SK-N-SH treated with all-trans-retinoic acid at 6 μM for 48 hours (cell line): ENCODE measurements around the gene FKBP4.

Experiments
- ATAC-seq: fragments of 200-7000 bp; cut with Tn5 transposase; 3 replicates; pipeline ENCODE4 v1.9.1; 2020; ENCODE audit warnings: mild to moderate bottlenecking, moderate library complexity
- ARNTL ChIP-seq: fragments of 450-650 bp; formaldehyde crosslinking; IDR thresholded peaks from 2 replicates; pipeline ENCODE4 v1.5.0; 2020; ENCODE audit warnings: low read depth, mild to moderate bottlenecking, moderate library complexity, borderline replicate concordance
- BACH2 ChIP-seq: fragments of 250-450 bp; sonication (Bioruptor Pico); IDR thresholded peaks from 2 replicates; pipeline ENCODE4 v1.9.0; 2021; ENCODE audit warnings: mild to moderate bottlenecking, borderline replicate concordance
- CREB5 ChIP-seq: fragments of 250-450 bp; sonication (Bioruptor Pico); IDR thresholded peaks from 2 replicates; pipeline ENCODE4 v1.5.1; 2020; ENCODE audit warnings: low read depth, mild to moderate bottlenecking, moderate library complexity
- CSDC2 ChIP-seq: fragments of 250-450 bp; sonication (Bioruptor Pico); IDR thresholded peaks from 2 replicates; pipeline ENCODE4 v1.5.0; 2020; ENCODE audit warnings: mild to moderate bottlenecking, moderate library complexity
- CSRNP3 ChIP-seq: fragments of 250-450 bp; sonication (Bioruptor Pico); IDR thresholded peaks from 2 replicates; pipeline ENCODE4 v1.5.1; 2021; ENCODE audit warnings: mild to moderate bottlenecking, moderate library complexity
- ESRRG ChIP-seq: fragments of 250-450 bp; sonication (Bioruptor Pico); IDR thresholded peaks from 2 replicates; pipeline ENCODE4 v1.6.1; 2021; ENCODE audit warnings: mild to moderate bottlenecking
- ISL1 ChIP-seq: fragments of 250-450 bp; sonication (Bioruptor Pico); IDR thresholded peaks from 2 replicates; pipeline ENCODE4 v2.1.2; 2022; ENCODE audit warnings: mild to moderate bottlenecking, moderate library complexity
- OSR1 ChIP-seq: fragments of 250-450 bp; sonication (Bioruptor Pico); IDR thresholded peaks from 2 replicates; pipeline ENCODE4 v1.8.0; 2022; ENCODE audit warnings: moderate library complexity, mild to moderate bottlenecking, inconsistent platforms
- POU6F1 ChIP-seq: fragments of 250-450 bp; sonication (Bioruptor Pico); IDR thresholded peaks from 2 replicates; pipeline ENCODE4 v1.8.0; 2021; ENCODE audit warnings: low read depth, mild to moderate bottlenecking, moderate library complexity, borderline replicate concordance
- PPARA ChIP-seq: fragments of 250-450 bp; sonication (Bioruptor Pico); IDR thresholded peaks from 2 replicates; pipeline ENCODE4 v1.5.0; 2020; ENCODE audit warnings: mild to moderate bottlenecking, borderline replicate concordance
- TCF4 ChIP-seq: fragments of 250-450 bp; sonication (Bioruptor Pico); IDR thresholded peaks from 2 replicates; pipeline ENCODE4 v1.8.0; 2021; ENCODE audit warnings: mild to moderate bottlenecking, moderate library complexity, borderline replicate concordance
- TSHZ2 ChIP-seq: fragments of 250-450 bp; sonication (Bioruptor Pico); IDR thresholded peaks from 2 replicates; pipeline ENCODE4 v1.5.0; 2020; ENCODE audit warnings: mild to moderate bottlenecking, moderate library complexity
- ZC3H10 ChIP-seq: fragments of 250-450 bp; sonication (Bioruptor Pico); IDR thresholded peaks from 2 replicates; pipeline ENCODE4 v1.5.1; 2021; ENCODE audit warnings: mild to moderate bottlenecking, moderate library complexity
- ZFP3 ChIP-seq: fragments of 250-450 bp; sonication (Bioruptor Pico); IDR thresholded peaks from 2 replicates; pipeline ENCODE4 v1.5.0; 2020; ENCODE audit warnings: mild to moderate bottlenecking, moderate library complexity
- ZFP30 ChIP-seq: fragments of 450-650 bp; formaldehyde crosslinking; IDR thresholded peaks from 2 replicates; pipeline ENCODE4 v1.5.0; 2022; ENCODE audit warnings: mild to moderate bottlenecking, moderate library complexity
- ZNF565 ChIP-seq: fragments of 450-650 bp; formaldehyde crosslinking; conservative IDR thresholded peaks from 2 replicates; pipeline ENCODE4 v1.5.0; 2020; ENCODE audit warnings: low read depth, mild to moderate bottlenecking, moderate library complexity
- ZNF70 ChIP-seq: fragments of 450-650 bp; formaldehyde crosslinking; IDR thresholded peaks from 2 replicates; pipeline ENCODE4 v1.5.0; 2020; ENCODE audit warnings: mild to moderate bottlenecking, moderate library complexity
- ZNF8 ChIP-seq: fragments of 450-650 bp; formaldehyde crosslinking; IDR thresholded peaks from 2 replicates; pipeline ENCODE4 v1.5.0; 2020; ENCODE audit warnings: mild to moderate bottlenecking, moderate library complexity
- TF ChIP-seq, protein P1 (sequence below): fragments of 250-450 bp; sonication (Bioruptor Pico); IDR thresholded peaks from 2 replicates; pipeline ENCODE4 v1.8.0; 2020; ENCODE audit warnings: mild to moderate bottlenecking, moderate library complexity, borderline replicate concordance

FKBP4 gene

DNA sequence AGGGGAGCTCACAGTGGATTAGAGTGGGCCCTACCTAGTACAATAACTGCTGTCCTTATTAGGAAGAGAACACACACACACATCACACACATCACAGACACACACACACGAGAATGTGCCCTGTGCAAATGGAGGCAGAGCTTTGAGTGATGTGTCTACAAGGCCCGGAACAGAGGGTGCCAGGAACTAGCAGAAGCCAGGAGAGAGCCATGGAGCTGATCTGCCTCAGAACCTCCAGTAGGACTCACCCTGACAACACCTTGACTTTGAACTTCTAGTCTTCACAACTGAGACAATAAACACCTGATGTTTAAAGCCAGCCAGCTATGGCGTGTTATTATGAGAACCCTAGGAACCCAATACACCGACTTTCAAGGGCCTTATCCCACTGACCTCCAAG, 29.7 kb upstream of the FKBP4 start (continued):
- TF ChIP-seq TCF4 (CRISPR knock-in tag) (no peak), OSR1 (CRISPR knock-in tag) (no peak), CSRNP3 (CRISPR knock-in tag) (no peak), ZNF8 (CRISPR knock-in tag) (no peak), ZFP30 (CRISPR knock-in tag) (no peak), ZNF565 (CRISPR knock-in tag) (no peak), ESRRG (CRISPR knock-in tag) (no peak)
- TF ChIP-seq, protein P1, sequence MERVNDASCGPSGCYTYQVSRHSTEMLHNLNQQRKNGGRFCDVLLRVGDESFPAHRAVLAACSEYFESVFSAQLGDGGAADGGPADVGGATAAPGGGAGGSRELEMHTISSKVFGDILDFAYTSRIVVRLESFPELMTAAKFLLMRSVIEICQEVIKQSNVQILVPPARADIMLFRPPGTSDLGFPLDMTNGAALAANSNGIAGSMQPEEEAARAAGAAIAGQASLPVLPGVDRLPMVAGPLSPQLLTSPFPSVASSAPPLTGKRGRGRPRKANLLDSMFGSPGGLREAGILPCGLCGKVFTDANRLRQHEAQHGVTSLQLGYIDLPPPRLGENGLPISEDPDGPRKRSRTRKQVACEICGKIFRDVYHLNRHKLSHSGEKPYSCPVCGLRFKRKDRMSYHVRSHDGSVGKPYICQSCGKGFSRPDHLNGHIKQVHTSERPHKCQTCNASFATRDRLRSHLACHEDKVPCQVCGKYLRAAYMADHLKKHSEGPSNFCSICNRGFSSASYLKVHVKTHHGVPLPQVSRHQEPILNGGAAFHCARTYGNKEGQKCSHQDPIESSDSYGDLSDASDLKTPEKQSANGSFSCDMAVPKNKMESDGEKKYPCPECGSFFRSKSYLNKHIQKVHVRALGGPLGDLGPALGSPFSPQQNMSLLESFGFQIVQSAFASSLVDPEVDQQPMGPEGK (CRISPR knock-in tag) = no peak

DNA sequence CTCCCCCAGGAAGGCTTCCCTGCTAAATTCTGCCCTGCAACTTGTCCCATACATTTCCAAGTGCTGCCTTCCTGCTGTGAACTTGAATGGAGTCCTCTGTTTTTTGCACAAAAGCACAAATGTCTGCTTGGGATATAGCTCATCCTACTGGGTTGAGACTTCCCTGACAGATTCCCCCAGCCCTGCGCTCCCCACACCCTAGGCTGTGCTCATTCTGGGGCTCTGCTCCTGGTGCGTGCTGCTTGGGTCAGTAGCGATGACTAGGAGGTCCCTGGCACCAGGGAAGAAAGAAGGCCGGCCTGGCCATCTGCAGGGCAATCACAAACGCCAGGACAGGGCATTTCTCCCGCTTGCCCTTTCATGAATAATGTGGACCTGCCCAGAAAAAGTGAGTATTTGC, 29.2 kb upstream of the FKBP4 start:
- TF ChIP-seq CREB5 (CRISPR knock-in tag) (no peak), ZNF70 (CRISPR knock-in tag) (no peak), ESRRG (CRISPR knock-in tag) (no peak), POU6F1 (CRISPR knock-in tag) (no peak), CSDC2 (CRISPR knock-in tag) (no peak), PPARA (CRISPR knock-in tag) (no peak)
- TF ChIP-seq, protein P1 (CRISPR knock-in tag) = no peak
- TF ChIP-seq, all 23 proteins: peak for 0
- ATAC-seq = no peak

DNA sequence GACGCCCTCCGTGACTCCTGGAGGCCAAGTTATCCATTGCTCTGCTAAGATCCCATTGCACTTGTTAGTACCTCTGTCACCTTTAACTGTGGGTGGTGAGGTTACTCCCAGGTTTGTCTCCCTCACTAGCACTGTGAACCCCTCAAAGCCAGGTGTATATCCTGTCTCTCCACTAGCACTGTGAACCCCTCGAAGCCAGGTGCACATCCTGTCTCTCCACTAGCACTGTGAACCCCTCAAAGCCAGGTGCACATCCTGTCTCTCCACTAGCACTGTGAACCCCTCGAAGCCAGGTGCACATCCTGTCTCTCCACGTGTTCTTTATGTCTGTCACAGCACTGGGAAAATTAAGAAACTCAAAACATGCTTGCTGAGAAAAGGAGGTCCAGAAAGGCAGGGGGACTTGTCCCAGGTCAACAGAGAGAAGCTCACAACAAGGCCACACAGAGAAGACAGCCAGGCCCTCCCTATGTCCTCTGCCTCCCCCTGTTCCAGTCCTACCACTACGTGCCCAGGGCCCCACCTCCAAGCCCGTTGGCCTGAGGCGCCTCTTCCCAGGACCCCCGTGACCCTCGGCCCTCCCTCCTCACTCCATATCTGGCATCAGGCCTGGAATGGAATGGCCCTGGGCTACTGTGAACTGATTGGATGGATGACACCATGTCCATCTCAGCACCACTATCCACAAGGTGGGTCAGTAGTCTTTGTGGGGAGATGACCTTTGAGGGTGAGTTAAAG, 26.4 kb upstream of the FKBP4 start:
- ATAC-seq = no peak
- TF ChIP-seq TCF4 (CRISPR knock-in tag) (no peak), ZNF70 (CRISPR knock-in tag) (no peak), PPARA (CRISPR knock-in tag) (no peak), ARNTL (CRISPR knock-in tag) (no peak), OSR1 (CRISPR knock-in tag) (no peak), CSRNP3 (CRISPR knock-in tag) (no peak), ZFP30 (CRISPR knock-in tag) (no peak), ZFP3 (no peak), TSHZ2 (CRISPR knock-in tag) (no peak), ISL1 (no peak), CSDC2 (CRISPR knock-in tag) (no peak), ESRRG (CRISPR knock-in tag) (no peak), BACH2 (CRISPR knock-in tag) (no peak), CREB5 (CRISPR knock-in tag) (no peak), ZC3H10 (CRISPR knock-in tag) (no peak)
- TF ChIP-seq, protein P1 (CRISPR knock-in tag) = no peak
